NOMO-1 (cell line): Measurements from ENCODE around the gene ACTN4.
"Not testable (repeated sequence)": the region's sequence is repeated elsewhere in the genome, so short reads cannot be mapped to it uniquely, and the experiment has no call there.

Experiments used
- DNase-seq, 2 experiments: peaks; one replicate each; lab custom pipeline; 2025; ENCODE audit not compliant: unreplicated experiment in 2 of 2; lab: John Stamatoyannopoulos, UW

ACTN4 gene

DNA sequence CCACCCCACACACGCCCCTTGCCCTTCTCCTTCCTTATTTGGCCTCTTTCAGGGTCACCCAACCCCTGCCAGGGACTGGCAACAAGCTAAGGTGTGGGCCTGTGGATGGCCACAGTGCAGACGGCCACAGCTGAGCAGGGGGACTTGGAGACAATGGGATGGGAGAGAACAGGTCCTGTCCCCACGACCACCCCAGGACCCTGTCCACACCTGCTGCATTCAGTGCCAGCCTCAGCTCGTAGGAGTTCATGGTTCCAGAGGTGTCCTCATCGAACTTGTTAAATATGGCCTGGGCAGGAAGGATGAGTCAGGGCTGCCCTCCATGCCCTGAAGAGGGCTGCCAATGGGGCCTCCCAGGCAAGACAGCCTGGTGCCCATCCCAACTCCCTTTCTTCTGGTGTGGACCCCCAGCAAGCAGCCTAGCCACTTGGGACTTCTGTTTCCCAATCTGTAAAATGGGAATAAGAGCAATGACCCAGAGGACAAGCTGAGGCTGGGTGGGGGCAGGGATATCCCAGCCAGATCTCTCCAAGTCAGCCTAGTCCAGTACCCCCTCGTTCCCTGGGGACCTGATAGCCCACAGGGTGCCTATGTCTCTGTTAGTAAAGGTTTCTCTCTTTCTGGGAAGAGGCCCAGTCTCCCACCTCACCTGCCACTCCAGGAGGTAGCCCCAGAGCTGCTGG is 86.2 kb downstream of the ACTN4 start:
- peak in 1 of 2 experiments; percentile 10 for DNase-seq

DNA sequence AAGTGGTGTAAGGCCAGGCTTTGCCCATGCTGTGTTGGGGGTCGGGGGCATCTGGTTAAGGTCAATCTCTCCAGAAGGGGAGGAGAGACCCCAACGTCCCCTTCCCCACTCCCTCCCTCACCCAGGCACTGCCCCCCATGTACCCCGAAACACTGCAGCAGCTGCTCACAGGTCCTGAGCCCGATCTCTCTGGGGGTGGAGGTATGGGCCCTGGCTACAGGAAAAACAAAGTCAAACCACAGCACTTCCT is 86.7 kb downstream of the ACTN4 start:
- DNase-seq = no peak

DNA sequence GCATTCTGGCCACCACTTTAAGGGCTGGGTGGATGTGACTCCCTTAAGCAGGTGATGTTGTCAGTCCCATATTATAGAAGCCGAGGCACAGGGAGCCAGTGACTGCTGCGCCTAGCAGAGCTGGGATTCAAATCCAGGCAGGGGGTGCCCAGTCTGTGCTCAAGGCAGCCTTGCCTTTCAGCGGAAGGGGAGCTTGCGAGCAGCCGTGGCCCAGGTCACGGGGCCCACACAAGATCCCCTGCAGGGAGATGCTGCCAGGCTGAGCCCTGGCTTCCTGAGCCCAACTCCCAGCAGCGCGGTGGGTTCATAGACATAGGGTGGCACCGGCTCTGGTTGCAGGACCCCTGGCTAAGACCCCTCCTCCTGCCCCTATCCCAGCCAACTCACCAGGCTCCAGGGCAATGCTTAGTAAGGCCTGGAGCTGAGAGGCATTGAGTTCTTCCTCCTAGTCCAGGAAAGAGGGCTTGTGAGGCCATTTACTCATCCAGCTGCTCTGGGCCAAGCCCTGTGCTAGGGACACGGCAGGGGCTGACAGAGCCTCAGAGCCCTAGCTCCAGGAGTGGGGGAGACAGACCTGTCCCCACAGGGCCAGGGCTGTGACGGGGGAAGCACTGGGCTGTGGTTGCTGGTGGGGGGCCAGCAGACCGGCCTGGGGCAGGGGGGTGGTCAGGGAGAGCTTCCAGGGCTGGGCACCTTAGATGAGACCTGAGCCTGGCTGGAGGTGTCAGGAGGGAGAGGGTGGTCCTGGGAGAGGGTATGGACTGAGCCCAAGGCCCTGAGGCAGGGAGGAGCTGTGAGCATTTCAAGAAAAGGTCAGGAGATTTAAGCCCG is 87.2 kb downstream of the ACTN4 start:
- peak; percentile 43 to 59 for DNase-seq

DNA sequence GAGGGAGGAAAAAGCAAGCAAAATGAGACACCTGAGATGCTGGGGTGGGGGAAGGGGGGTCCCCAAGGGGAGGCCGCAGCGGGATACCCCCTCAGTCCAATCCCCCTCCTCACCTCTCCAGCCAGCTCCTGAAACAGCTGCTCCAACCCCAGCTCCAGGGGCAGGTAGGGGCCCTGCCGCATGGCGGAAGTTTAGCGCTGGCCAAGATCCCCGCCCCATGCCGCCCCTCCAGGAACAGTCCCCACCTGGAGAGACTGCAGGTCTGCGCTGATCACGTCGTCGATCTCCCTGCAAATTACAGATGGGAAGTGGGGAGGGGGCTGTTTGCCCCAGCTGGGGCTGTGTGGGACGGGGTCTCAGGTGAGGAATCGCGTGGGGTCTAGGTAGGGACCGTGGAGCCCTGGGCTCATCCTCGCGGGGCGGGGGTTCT is 87.8 kb downstream of the ACTN4 start:
- no peak for DNase-seq

DNA sequence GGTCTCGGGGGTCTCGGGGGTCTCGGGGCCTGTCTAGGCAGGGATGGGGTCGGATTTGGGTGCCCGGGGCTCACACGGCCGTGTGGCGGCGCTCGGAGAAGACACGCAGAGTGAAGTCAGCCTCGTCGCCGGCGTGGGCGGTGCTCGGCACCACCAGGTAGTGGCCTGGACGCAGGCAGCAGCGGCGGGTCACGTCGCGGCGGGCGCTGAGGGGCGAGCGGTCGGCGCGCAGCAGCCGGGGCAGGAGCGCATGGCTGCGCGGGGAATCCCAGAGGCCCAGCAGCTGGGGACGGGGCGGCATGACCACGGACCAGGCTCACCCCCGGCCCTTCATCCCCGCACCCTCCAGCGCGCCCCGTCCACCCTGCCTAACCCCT is 88.6 kb downstream of the ACTN4 start:
- peak; percentile 10 to 24 for DNase-seq

DNA sequence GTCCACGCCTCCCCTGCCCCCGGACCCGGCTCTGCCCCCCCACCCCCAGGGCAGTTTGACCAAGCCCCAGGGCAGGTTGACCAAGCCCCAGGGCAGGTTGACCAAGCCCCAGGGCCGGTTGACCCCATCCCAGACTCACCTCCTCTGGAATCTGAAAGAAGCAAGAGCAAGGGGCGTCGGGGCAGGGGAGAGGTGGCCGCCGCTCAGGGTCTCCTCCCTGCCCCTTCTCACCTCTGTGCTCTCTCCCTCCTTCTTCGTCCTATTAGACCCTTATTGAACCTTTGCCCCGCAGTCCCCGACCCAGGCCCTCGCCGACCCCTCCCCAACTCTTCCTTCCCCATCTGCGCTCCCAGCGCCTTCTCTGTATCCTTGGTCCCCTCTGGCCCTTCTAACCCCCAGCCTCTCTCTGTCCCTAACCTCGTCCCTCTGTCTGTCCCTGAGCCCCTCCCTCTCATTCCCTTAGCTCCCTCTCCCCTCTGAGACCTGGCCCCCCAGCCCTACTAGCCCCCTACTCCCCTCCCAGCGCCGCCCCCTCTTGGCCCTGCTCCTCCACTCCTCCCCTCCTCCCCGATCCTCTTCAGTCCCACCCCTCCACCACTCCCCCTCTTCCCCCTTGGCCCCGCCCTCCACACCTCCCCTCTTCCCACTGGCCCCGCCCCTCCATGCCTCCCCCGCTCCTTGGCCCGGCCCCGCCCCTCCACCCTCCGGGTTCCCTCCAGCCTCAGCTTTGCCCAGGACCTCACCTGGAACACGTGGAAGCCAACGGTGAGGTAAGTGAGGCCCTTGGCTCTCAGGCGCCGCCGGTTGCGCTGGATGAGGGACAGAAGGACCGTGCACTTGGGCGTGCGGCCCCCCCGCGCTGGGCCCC is 89.2 kb downstream of the ACTN4 start:
- peak; percentile 9 to 38 for DNase-seq

DNA sequence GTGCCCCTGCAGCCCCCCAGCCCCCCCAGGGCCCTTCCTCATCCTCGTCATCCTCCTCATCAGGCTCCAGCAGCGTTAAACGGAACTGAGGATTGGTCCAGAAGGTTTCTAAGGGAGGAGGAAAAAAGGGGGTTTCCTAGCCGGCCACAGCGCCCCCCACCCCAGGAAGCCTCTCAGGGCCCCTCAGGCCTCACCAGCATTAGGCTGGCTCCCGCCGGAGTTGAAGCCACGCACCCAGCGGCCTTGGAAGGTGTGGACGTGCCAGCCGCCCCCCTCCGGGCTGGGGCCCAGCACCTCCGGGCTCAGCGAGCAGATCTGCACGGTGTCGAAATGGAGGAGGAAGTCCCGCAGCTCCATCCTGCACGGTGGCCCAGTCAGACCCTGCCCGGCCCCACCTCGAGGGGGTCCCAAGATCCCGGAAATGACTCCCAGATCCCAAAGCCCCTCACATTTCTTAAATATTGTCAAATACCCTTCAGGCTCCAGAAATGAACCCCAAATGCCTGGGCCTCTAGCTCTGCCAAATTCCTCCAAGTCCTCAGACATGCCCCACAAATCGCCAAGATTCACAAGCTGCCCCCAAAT is 89.9 kb downstream of the ACTN4 start:
- DNase-seq = peak in 1 of 2 experiments; percentile 5

DNA sequence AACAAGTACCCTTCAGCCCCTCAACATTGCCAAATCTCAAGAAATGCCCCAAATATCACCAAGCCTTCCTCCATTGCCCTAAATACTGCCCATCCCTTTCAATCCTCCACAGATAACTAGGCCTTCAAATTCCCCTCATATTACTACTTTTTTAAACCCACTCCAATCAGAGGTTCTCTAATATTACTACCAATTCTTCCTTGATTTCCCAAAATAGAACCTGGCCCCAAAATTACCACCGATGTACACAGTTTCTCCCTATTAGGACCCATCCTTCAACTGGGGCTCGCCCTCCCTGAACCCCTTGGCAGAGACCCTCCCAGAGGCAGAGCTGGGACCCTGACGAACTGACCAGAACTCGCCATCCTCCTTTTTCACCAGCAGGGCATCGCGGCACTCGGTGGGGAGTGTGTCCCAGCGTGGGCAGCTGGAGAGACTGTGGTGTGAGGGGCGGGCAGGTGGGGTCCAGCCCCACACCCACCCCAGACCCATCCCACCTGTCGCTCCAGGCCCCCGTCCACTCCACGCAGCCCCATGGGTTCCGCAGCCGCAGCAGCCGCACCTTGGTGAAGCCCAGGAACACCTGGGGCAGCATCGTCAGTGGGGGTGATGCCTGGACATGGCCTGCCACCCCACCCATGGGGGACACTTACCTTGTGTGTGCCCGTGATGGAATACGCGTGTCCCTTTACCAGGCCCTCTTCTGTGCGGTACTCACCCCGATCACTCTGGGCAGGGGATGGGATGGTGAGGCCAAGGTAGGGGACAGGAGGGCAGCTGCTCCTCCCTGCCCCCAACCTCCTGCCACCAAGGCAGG is 90.7 kb downstream of the ACTN4 start:
- no peak for DNase-seq

DNA sequence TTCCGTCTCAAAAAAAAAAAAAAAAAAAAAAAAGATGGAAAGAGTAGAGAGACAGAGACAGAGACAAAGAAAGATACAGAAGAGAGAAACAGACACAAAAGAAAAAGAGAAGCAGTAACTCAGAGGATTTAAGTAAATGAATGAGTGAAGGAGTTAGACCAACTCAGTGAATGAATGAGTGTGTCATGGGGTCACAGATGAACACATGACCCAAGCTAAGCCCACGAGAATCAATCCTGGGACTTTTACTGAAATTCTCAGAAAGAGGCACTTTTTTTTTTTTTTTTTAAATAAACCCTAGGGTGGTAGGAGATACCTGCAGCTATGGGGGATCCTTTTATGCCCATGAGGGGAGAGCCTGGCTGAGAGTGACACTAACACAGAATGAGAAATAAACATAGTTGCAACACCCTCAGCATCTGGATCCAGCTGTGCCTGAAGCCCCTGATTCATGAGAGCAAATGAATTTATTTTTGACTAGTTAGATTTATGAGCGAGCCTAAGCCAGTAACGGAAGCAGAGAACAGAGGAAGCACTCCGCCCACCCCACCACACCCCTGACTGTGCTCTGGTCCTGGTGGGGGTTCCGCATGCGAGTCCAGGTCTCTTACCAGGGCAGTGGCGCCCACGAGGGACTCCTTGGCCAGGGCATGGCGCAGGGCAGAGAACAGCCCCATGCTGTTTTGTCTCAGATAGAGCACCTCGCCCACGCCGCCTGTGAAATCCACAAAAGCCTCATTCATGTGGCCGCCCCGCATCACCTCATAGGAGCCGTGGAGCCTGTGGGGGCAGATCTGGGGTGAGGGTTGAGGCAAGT is 92.2 kb downstream of the ACTN4 start:
- peak; percentile 14 to 48 for DNase-seq

DNA sequence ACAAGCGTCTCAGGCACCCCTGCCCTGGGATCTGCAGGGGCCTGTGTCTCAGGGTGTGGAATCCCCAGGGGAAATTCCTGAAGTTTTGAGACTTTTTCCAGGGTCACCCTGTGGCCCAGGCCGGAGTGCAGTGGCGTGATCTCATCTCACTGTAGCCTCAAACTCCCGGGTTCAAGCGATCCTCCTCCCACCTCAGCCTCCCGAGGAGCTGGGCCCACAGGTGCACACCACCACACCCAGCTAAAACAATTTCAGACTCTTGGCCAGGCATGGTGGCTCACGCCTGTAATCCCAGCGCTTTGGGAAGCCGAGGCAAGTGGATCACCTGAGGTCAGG is 92.8 kb downstream of the ACTN4 start:
- DNase-seq = no peak

DNA sequence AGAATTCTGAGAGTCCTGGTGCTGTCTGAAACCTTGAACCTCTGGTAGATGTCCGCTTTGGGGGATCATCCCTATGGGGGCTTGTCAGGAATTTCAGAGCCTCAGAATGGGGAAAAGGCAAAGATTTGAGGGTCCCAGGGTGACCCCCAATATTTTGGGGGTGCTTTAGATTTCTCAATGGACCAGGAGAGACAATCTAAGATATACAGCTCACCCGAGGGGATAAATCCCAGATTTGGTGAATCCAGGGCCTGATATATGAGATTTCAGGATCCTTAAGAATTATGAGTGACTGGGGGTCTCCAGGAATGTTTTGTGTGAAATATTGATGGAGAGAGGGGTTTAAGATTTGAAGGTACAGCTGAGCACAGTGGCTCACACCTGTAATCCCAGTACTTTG is 93.5 kb downstream of the ACTN4 start:
- no peak for DNase-seq

DNA sequence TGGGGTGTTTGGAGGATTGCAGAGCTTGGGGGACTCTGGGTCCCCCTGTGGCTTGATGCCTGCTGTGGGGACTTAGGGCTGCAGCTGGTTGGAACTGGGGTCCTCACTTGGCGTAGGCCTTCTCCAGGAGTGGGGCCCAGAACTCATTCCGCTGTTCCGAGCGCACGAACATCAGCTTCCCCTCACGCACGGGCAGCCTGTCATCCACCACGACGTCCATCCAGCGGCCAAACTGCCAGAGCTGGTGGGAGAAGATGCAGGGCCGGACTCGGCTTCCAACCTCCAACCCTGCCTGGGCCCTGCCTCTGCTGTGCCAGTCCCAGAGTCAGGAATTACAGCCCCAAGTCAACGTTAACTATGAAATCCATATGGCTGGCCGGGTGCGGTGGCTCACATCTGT is 94.2 kb downstream of the ACTN4 start:
- DNase-seq = no peak

DNA sequence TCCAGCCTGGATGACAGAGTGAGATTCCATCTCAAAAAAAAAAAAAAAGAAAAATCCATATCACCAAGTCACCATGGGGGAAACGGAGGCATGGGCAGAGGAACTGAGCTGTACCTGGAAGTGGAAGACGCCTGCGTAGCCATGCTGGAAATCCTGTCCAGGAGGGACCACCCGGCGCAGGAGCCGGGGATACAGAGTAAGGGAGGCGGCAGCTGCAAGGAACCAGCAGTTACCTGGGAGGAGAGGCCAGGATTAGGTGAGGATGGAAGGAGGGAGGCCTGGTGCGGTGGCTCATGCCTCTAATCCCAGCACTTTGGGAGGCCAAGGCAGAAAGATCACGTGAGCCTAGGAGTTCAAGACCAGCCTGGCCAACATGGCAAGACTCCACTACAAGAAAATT is 94.8 kb downstream of the ACTN4 start:
- DNase-seq = no peak

DNA sequence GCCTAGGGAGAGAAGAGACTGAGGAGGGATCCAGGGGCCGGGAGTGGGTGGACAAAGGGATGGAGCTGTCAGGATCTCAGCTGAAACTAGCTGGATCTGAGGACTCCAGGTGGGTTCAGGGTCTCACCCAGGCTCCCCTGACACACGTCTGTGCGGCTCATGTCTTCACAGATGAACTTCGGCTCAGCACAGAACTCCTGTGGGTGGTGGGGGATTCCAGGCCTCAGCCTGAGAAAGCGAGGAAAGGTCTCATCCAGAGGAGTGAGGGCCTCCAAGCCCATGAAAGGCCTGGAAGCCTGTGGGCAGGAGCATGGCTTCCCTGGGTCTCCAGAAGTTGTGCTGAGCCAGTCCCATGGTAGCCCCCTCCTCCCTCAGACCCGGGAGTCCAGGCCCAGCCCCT is 95.5 kb downstream of the ACTN4 start:
- no peak for DNase-seq

DNA sequence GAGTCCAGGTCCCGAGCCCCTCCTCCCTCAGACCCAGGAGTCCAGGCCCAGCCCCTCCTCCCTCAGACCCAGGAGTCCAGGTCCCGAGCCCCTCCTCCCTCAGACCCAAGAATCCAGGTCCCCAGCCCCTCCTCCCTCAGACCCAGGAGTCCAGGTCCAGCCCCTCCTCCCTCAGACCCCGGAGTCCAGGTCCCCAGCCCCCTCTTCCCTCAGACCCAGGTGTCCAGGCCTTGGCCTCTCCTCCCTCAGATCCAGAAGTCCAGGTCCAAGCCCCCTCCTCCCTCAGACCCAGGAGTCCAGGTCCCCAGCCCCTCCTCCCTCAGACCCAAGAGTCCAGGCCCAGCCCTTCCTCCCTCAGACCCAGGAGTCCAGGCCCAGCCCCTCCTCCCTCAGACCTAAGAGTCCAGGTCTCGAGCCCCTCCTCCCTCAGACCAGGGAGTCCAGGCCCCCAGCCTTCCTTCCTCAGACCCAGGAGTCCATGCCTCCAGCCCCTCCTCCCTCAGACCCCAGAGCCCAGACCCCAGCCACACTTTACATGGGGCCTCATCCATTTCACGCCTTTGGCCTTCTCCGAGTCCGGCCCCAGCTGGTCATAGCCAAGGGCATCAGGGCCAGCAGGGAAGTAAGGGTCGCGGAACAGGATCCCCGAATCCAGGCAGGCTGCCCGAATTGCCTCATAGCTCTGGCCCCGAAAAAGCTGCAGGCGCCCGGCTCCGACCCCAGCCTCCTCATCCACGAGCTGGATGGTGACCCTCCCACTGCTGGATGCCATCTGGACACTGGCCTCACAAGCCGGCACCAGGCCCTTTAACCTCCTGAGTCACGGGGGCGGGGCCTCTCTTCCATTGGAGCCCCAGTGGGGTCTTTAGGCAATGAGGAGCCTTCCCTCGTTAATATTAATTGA is 96.2 kb downstream of the ACTN4 start:
- no peak for DNase-seq

DNA sequence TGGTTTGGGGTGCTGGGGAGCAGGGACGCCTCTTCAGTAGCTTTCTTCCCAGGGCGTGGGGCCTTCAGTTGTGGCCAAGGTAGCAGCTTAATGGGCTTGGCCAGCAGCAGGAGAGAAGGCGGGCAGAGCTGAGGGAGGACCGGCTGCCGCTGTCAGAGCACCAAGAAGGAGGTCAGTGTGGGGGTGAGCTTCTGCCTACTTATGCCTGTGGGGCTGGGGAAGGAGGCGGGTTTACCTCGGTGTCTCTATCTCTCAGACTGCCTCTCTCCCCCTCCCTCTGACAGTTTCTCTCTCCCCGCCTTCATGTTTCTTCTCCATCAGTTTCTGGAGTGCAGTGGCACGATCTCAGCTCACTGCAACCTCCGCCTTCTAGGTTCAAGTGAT is 96.8 kb downstream of the ACTN4 start, which contains the start of gene CAPN12:
Gene CAPN12, minus strand, starts transcription at position 177 of the 384 bp plus-strand sequence. CDS start 309 bp downstream, outside the sequence.
- no peak for DNase-seq

DNA sequence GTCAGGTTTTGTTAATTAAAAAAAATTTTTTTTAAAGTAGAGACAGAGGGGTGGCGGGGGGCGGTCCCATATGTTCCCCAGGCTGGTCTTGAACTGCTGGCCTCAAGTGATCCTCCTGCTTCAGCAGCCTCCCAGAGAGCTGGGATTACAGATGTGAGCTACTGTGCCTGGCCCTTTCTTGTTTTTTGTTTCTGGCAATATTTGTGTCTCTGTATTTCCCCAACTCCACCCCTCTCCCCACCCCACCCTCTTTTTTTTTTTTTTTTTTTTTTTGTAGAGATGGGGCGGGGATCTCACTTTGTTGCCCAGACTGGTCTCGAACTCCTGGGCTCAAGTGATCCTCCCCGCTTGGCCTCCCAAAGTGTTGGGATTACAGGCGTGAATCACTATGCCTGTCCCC is 97.4 kb downstream of the ACTN4 start:
- no peak for DNase-seq

DNA sequence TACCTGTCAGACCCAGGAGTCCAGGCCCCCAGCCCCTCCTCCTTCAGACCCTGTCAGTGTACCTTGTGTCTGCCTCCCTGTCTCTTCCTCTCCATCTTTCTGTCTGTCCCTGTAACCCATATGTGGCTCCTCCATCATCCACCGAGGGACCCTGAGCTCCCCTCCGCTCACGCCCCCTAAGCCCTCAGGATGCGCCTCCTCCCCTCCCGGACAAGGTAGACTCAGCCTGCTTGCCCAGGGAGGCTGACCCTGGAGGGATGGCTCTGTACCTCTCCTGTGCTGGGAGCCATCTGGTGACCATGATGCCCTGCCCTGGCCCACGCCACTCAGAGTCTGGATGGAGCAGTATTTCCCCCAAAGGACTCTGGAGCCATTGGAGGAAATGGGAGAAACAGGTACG is 97.9 kb downstream of the ACTN4 start:
- DNase-seq = no peak

DNA sequence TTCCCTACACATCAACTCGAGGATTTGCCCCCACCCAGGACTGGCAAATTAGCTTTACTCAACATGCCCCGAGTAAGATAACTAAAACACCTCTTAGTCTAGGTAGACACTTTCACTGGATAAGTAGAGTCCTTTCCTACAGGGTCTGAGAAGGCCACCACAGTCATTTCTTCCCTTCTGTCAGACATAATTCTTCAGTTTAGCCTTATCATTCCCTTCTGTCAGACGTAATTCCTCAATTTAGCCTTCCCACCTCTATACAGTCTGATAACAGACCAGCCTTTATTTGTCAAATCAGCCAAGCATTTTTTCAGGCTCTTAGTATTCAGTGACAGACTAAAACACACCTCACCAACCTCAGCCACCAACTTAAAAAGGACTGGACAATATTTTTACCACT is 106.3 kb downstream of the ACTN4 start:
- not testable (repeated sequence) for DNase-seq
